Measurements from ENCODE around the gene KLF9. TPM values are rescaled to one million over a fixed set of nuclear protein-coding genes. Genes with fewer than 3 reads are reported as not detected.

The KLF9 gene
- 100 to 1,000 TPM in 1 of 4 donors, 10 to 100 TPM in 3; 60.3 to 111 (median 82.9) TPM for total RNA-seq

GRCh38 chr9:70413799-70414775 is at the start of gene KLF9:
Gene KLF9 (minus strand): TSS chr9:70414657. CDS start chr9:70413363, 1,294 bp downstream.
- Histone ChIP-seq H3K27ac (peak within 1 kb of the TSS; percentile 99 to 100 (median 100)), H3K4me1 (peaks cover 21 to 59% (median 44%) of the 10 kb centered on the region in 4 donors), H3K27me3 (no peaks in the 10 kb centered on the region), H3K4me3 (peak within 1 kb of the TSS; percentile 89 to 96 (median 92)), H3K9me3 (no peaks in the 10 kb centered on the region), H3K36me3 (no peaks in the 10 kb centered on the region)
- 0% methylated on average over 8 to 38 of the region's 48 CpGs for WGBS, 2 donors (ENCODE audit: low coverage in 1 of 2)
- intact Hi-C loops (cut with DNase I; ENCODE audit: low total_unique reads) (loop anchor here (10.0 kb wide), 3 partner anchors 369 to 1951 kb away; partner anchors contain the start of genes MAMDC2 and ZFAND5), in situ Hi-C loops (cut with MboI; ENCODE audit: low pct_ligation_motif_present in 1 of 4, low pct_unique_long_range_greater_than_20kb in 1 of 4, low sequenced_read_pairs in 3 of 4) (loop anchor here in 1 of 4 donors (10.0 kb wide), 1 partner anchor 71 kb away; no protein-coding TSS in a partner anchor)
- TF ChIP-seq POLR2A (IDR thresholded peaks at IDR 0.05) (peak; percentile 99), CTCF (IDR thresholded peaks at IDR 0.05) (peak in 1 of 5 experiments; percentile 4), EP300 (IDR thresholded peaks at IDR 0.05; ENCODE audit: low read depth) (peak; percentile 91), POLR2AphosphoS5 (IDR thresholded peaks at IDR 0.05) (peak; percentile 96 to 99 (median 99))
- DNase-seq, result peak; percentile 95

GRCh38 chr9:70463877-70464276 is 49.4 kb upstream of the KLF9 start:
- in situ Hi-C loops (cut with MboI; ENCODE audit: low pct_ligation_motif_present in 1 of 4, low pct_unique_long_range_greater_than_20kb in 1 of 4, low sequenced_read_pairs in 3 of 4) (no loop called here), intact Hi-C loops (cut with DNase I; ENCODE audit: low total_unique reads) (no loop called here)
- DNase-seq, result no peak
- no peaks in the 10 kb centered on the region for H3K9me3 ChIP-seq
- no peaks in the 10 kb centered on the region for H3K36me3 ChIP-seq
- no peaks in the 10 kb centered on the region for H3K27me3 ChIP-seq
- WGBS, 2 donors (ENCODE audit: low coverage in 1 of 2), result 86 to 92% methylated on average over 1 to 2 of the region's 2 CpGs
- no peak for TF ChIP-seq POLR2AphosphoS5 (IDR thresholded peaks at IDR 0.05)
- no peak for TF ChIP-seq EP300 (IDR thresholded peaks at IDR 0.05; ENCODE audit: low read depth)
- TF ChIP-seq POLR2A (IDR thresholded peaks at IDR 0.05), result no peak
- TF ChIP-seq CTCF (IDR thresholded peaks at IDR 0.05), result no peak
- H3K4me1 ChIP-seq, result no peaks in the 10 kb centered on the region
- no peak overlapping the region for H3K4me3 ChIP-seq
- no peak overlapping the region for H3K27ac ChIP-seq

- intact Hi-C loops (cut with DNase I; ENCODE audit: low total_unique reads), result no loop called here
- in situ Hi-C loops (cut with MboI; ENCODE audit: low pct_ligation_motif_present in 1 of 4, low pct_unique_long_range_greater_than_20kb in 1 of 4, low sequenced_read_pairs in 3 of 4), result no loop called here
- H3K4me3 ChIP-seq, result no peak overlapping the region
- H3K27ac ChIP-seq, result no peak overlapping the region
- no peaks in the 10 kb centered on the region for H3K9me3 ChIP-seq
- DNase-seq, result no peak
- no peaks in the 10 kb centered on the region for H3K36me3 ChIP-seq
- H3K27me3 ChIP-seq, result no peaks in the 10 kb centered on the region
- no peak for TF ChIP-seq POLR2A (IDR thresholded peaks at IDR 0.05)
- no peak for TF ChIP-seq EP300 (IDR thresholded peaks at IDR 0.05; ENCODE audit: low read depth)
- TF ChIP-seq POLR2AphosphoS5 (IDR thresholded peaks at IDR 0.05), result no peak
- TF ChIP-seq CTCF (IDR thresholded peaks at IDR 0.05), result no peak
- H3K4me1 ChIP-seq, result peaks cover 0 to 2% (median under 1%) of the 10 kb centered on the region in 4 donors
Measured at GRCh38 chr9:70462300-70462699, 47.8 kb upstream of the KLF9 start.

GRCh38 chr9:70457235-70457634 is 42.8 kb upstream of the KLF9 start:
- Histone ChIP-seq H3K36me3 (no peaks in the 10 kb centered on the region), H3K27me3 (no peaks in the 10 kb centered on the region), H3K27ac (no peak overlapping the region), H3K4me1 (peaks cover 10 to 21% (median 16%) of the 10 kb centered on the region in 4 donors), H3K4me3 (no peak overlapping the region), H3K9me3 (no peaks in the 10 kb centered on the region)
- DNase-seq, result no peak
- no peak for TF ChIP-seq EP300 (IDR thresholded peaks at IDR 0.05; ENCODE audit: low read depth)
- TF ChIP-seq POLR2AphosphoS5 (IDR thresholded peaks at IDR 0.05), result no peak
- TF ChIP-seq CTCF (IDR thresholded peaks at IDR 0.05), result no peak
- TF ChIP-seq POLR2A (IDR thresholded peaks at IDR 0.05), result no peak
- in situ Hi-C loops (cut with MboI; ENCODE audit: low pct_ligation_motif_present in 1 of 4, low pct_unique_long_range_greater_than_20kb in 1 of 4, low sequenced_read_pairs in 3 of 4) (no loop called here), intact Hi-C loops (cut with DNase I; ENCODE audit: low total_unique reads) (no loop called here)
